Hepatocyte (in vitro differentiated cells): ENCODE measurements around the gene C7orf57.

Experiments
- EZH2 ChIP-seq: fragments of 200-600 bp; sonication (generic); IDR thresholded peaks from 2 replicates; pipeline ENCODE4 v1.6.1; 2016; ENCODE audit warnings: antibody characterized with exemption, mild to moderate bottlenecking, borderline replicate concordance
- EZH2phosphoT487 ChIP-seq: fragments of 200-600 bp; sonication (generic); IDR thresholded peaks from one replicate; pipeline ENCODE4 v1.6.1; 2018; ENCODE audit warnings: antibody characterized with exemption, mild to moderate bottlenecking, low read depth, moderate library complexity; ENCODE audit not compliant: unreplicated experiment, severe bottlenecking
- TF ChIP-seq, protein P1 (sequence below): fragments of 200-600 bp; sonication (generic); IDR thresholded peaks from 2 replicates; pipeline ENCODE4 v1.5.1; 2016; ENCODE audit warnings: antibody characterized with exemption, mild to moderate bottlenecking; ENCODE audit not compliant: poor library complexity

DNA sequence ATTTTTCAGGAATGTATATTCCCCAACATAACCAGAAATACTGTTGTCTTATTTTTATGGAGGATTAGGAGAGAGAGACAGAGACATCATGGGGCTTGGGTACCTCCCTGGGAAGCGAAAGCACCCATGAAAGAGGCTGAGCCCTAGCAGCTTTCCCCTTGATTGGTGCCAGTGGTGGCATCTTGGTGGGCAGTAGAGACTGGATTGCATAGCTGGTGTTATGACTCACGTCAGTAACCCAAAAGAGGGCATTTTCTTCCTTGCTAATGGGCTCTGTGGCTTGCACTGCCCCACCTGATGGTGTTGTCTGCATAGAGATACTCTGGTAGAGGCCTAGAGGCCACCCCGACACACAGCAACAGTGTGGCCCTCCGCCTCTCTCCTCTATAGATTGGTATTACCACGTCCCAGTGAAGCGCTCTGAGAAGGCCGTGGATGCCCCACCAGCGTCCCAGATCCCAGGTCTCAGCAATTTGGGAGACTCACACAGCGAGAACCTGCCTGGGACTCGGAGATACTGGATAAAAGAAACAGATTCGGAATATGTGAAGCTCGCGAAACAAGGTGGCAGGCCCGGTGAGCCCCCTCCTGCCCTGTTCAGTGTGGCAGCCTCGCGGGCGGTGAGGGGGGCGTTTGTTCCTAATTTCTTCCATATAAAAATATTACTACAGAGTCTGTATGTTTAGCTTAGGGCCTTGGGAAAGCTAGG, 5.8 kb downstream of the C7orf57 start:
- TF ChIP-seq EZH2phosphoT487 (no peak), EZH2 (no peak)
- TF ChIP-seq, protein P1, sequence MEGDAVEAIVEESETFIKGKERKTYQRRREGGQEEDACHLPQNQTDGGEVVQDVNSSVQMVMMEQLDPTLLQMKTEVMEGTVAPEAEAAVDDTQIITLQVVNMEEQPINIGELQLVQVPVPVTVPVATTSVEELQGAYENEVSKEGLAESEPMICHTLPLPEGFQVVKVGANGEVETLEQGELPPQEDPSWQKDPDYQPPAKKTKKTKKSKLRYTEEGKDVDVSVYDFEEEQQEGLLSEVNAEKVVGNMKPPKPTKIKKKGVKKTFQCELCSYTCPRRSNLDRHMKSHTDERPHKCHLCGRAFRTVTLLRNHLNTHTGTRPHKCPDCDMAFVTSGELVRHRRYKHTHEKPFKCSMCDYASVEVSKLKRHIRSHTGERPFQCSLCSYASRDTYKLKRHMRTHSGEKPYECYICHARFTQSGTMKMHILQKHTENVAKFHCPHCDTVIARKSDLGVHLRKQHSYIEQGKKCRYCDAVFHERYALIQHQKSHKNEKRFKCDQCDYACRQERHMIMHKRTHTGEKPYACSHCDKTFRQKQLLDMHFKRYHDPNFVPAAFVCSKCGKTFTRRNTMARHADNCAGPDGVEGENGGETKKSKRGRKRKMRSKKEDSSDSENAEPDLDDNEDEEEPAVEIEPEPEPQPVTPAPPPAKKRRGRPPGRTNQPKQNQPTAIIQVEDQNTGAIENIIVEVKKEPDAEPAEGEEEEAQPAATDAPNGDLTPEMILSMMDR, result no peak
